Measurements from ENCODE around the gene GNG7.

GRCh38 chr19:2468596-2468995, 233.9 kb downstream of the GNG7 start:
- no peak for TF ChIP-seq CTCF (IDR thresholded peaks at IDR 0.05; ENCODE audit: low read length)
- TF ChIP-seq EZH2 (optimal IDR thresholded peaks at IDR 0.05; ENCODE audit: low read depth, low read length), result no peak

Data from MM.1S (cell line).